Hematopoietic multipotent progenitor cell treated with erythropoietin and hydrocortisone succinate and interleukin-3 and kit ligand, for 15 days (in vitro differentiated cells): ENCODE data around the gene FMNL2.
"Not testable (repeated sequence)": the region's sequence is repeated elsewhere in the genome, so short reads cannot be mapped to it uniquely, and the experiment has no call there.

Source experiments
- DNase-seq: peaks from one replicate; pipeline ENCODE4 v3.0.0-alpha.2; 2015; ENCODE audit warnings: low spot score

The FMNL2 gene

GRCh38 chr2:152335016-152335725 lies at the start of gene FMNL2:
TSS of gene FMNL2 (plus strand) at chr2:152335174.
- no peak for DNase-seq

DNA sequence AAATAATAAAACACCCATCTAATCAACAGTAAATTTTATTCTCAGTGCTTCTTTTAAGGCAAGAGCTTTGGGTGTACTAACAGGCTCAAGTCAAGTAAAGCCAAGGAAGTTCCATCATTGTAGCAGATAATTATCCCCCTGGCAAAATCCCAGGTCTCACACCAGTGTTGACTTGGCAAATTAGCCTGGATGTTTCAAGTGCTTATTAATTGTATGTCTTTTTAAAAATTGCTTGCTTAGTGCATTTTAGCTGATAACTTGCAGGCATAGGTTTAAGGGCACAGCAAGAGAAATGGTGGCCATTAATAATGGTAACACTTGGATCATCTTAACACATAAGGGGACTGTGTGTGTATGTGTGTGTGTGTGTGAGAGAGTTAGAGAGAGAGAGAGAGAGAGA lies 42.0 kb upstream of the FMNL2 start:
- DNase-seq, result no peak

DNA sequence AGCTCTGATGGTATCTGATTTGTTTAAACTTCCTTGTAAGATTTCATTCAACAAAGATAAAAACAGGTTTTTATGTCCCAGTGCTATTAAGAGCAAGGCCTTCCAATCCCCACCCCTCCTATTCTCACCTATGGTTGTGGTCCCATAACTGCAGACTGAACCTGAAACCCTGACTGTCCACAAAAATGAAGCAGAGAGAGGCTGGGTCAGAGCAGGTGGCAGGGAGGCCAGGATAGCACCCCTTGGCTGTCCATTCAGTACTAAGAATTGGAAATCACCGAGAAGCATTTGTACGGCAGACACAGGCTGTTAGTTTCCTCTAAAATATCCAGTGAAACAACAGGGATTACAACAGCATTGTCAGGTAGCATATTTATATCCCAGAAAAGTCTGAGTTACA lies 37.3 kb upstream of the FMNL2 start:
- DNase-seq, result no peak

- no peak for DNase-seq
These were observed 36.2 kb upstream of the FMNL2 start for GRCh38 chr2:152298754-152299153.

GRCh38 chr2:152301131-152301530 lies 33.8 kb upstream of the FMNL2 start:
- DNase-seq, result no peak

GRCh38 chr2:152303951-152304350 lies 31.0 kb upstream of the FMNL2 start:
- no peak for DNase-seq

DNA sequence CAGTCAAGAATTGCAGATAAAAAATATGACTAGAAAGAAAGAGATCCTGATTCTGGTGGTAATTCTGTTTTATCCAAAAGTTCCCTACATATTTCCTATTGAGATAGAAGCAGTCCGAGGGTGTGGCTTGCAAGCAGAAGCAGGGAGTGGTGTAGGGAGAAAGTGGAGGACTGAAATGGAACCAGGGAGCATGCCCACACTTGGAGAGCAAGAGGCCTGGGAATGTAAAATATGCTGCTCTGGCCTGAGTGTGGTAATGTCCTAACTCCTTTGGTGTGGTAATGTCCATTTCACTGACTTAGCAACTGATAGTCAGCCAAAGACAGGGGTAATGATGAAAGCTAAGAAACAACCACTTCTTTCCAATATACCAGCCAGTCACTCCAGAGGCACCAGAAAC lies 30.1 kb upstream of the FMNL2 start:
- no peak for DNase-seq

DNA sequence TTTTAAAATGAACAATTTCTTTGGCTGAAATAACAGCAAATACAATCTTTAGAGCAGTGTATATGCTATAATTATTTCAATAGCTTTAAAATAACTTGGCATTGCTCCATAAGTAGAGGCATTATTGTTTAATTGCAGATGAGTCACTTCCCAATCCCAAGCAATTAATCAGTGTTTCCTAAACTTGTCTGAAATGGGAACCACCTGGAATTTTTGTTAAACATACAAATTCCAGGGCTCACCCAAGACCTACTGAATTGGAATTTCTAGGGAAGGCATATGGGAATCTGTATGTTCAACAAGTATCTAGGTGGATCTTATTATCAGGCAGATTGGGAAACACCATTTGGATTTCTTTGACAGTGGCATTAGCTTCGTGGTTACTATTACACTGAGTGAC lies 27.1 kb upstream of the FMNL2 start:
- DNase-seq, result no peak

GRCh38 chr2:152309352-152310214 lies 25.4 kb upstream of the FMNL2 start:
- DNase-seq, result no peak

GRCh38 chr2:152319822-152320570 lies 15.0 kb upstream of the FMNL2 start:
- DNase-seq, result no peak

GRCh38 chr2:152320814-152321213 lies 14.2 kb upstream of the FMNL2 start:
- DNase-seq, result no peak

GRCh38 chr2:152322222-152322621 lies 12.8 kb upstream of the FMNL2 start:
- no peak for DNase-seq

DNA sequence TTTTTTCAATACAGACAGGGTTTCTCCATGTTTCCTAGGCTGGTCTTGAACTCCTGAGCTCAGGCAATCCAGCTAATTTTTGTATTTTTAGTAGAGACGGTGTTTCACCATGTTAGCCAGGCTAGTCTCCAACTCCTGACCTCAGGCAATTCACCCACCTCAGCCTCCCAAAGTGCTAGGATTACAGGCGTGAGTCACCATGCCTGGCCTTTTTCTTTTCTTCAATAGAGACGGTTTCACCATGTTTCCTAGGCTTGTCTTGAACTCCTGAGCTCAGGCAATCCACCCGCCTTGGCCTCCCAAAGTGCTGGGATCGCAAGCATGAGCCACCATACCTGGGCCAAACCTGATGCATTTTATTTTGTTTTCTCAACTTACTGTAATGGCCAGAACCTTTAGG lies 9.8 kb upstream of the FMNL2 start:
- DNase-seq, result not testable (repeated sequence)

- DNase-seq, result no peak
These were observed 8.3 kb upstream of the FMNL2 start for GRCh38 chr2:152326710-152327109.

DNA sequence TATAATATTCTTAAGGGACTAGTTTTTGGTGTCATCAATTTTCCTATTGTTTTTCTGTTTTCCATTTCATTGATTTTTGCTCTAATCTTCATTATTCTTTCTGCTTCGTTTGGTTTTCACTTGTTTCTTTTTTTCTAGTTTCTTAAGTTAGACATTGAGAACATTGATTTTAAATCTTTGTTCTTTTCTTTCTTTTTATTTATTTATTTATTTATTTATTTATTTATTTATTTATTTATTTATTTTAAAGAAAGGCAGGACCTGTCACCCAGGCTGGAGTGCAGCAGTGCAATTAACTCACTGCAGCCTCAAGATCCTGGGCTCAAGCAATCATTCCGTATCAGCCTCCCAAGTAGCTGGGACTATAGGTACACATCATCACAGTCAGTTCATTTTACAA lies 7.0 kb upstream of the FMNL2 start:
- DNase-seq, result no peak

DNA sequence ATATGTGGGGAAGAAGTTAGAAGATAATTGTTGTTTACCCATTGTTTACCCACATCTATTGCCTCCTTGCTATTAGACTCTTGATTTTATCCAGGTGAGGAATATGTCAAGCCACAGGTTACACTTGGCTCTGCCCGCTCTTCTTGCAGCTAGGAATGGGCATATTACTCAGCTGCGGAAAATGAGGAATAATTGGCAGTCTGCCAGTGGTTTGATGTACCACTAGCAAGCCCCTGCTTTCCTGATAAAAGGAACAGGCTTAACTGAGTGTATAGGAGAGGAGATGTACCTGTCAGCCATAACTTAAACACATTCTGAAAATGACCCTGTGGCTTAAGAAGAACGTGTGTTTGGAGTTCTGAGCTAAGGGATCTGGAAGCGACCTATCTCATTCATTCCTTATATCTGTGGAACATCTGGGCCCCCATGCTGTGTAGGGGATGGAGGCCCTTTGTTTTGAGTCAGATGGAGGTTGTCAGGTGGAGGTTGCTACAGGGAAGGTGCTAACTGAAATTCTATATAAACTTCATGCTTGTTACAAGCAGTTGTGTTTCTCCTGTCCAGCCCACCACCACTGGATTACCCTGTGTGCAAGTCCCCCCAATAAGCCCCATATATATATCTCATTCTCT lies 4.6 kb upstream of the FMNL2 start:
- DNase-seq, result no peak

DNA sequence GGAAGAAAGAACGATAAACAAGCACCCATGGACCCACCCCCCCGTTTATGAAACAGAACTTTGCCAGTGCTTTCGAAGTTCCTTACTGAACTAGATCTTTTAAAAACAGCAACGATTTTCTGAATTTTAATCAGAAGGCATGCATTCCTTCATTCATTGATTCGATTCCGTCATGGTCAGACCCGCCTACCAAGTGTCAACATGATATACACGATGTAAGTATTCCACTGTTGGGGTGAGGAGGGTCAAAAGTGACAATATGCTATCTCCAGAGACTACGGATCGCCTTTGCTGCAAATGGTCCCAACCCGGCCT lies 316 bp upstream of the FMNL2 start:
- no peak for DNase-seq

DNA sequence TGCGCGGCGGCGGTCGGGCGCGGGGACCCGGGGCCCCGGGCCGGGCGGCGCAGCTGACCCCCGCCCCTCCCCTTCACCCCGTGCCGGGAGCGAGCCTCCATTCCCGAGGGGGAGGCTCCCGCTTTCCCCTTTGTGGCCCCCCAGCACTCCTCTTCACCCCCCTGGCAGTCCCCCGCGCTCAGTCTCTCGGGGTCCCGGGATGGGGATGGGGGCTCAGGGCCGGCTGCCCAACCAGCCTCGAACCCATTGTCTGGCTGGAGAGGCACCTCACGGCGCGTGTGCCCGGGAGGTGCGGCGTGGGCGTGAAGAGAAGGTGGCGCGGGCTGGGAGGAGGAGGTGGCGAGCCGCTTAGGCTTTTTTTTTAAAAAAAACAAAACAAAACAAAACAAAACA lies 748 bp downstream of the FMNL2 start:
- no peak for DNase-seq

DNA sequence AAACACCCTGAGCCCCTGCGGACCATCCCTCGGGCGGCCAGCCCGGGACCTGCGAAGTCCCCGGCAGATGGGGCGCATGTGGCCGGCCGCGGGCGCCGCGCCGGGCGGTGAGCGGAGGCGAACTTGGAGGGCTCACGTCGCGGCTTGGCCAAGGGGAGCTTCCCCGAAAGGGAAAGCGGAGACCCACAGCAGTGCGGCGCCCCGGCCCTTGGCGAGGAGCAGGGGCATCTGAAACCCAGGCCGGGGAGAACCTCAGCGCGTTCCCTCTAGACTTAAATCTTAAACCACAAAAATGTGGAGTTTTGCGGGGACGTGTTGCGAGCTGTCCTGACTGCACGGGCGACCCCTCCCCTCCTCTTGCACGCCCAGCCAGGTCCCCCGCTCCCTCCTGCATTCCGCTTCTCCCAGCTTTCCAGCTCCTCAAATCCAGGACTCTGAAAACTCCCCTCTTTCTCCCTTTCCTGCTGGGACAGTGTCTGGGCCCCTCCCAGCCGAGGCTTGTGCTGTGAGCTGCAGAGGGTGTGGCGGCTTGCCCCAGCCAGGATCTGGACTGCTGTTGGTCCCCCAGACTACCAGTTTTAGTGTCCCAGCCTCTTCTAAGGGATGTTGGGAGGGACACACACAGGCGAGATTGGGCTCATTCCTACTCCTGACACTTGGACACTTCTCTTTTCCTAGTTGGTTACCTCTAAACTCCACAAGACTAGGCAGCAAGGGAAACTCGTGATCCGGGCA lies 1.3 kb downstream of the FMNL2 start:
- no peak for DNase-seq

DNA sequence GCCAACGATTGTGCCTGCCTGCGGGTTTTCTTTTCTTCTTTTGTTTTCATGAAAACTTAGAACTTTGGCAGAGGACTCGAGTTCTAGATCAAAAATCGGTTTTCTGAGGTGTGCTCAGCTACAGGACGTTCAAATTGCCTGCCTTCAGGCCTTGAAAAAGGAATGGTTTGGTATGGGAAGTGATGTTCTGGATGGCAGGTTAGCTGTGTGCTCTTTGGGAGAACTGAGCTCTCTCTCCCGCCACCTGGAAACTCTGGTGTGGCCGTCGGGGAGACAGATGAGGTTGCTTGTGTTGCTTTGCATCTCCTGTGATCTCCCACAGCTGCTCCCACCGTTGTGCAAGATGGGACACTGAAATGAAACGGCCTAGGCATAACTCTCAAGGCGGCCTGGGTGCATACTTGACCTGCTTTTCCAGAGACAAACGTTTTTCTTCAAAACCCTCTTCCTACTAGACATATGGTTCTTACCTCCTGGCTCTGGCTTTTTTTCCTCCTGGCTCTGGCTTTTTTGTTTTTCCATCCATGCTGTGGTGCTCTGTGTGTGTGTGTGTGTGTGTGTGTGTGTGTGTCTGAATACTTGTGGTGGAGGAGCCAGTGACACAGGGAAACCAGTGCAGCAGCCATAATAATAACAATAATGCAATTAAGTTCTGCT lies 2.0 kb downstream of the FMNL2 start:
- no peak for DNase-seq

DNA sequence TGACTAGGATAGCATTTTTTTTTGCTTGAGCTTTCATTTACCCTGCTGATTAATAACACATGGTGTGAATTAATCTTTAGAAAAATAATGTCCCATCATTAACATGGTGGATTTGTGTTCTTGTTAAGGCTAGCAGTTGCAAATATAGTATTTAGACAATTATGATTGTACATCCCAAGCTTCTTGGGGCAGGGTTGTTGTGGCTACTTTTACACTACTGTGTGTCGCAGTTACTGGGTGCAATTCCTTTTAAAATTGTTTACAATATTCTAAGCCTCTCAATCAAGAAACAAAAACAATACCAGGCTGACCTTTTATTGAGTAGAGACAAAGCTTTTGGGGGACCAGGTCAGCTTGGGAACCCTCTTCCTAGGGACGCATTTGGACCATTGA lies 2.5 kb downstream of the FMNL2 start:
- no peak for DNase-seq
